ENCODE measurements around the gene AREG.

AREG gene

DNA sequence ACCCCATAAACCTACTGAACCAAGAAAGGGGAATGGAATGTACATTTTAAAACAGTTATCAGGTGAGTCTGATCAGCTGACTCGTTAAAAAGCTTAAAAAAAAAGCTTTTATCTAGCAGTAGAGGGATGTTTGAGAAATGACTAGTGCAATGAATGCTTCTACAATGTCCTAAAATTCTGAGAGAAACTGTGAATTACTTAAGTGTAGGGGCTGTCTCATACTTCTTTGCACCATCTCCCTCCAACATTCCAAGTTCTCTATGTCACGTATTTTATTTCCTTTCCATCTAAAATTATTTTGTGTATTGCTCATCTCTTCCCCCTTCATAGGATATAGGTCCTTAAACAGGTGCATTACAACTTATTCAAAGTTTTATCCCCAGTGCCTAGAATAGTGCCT is 11.9 kb upstream of the AREG start:
- DNase-seq = no peak

DNA sequence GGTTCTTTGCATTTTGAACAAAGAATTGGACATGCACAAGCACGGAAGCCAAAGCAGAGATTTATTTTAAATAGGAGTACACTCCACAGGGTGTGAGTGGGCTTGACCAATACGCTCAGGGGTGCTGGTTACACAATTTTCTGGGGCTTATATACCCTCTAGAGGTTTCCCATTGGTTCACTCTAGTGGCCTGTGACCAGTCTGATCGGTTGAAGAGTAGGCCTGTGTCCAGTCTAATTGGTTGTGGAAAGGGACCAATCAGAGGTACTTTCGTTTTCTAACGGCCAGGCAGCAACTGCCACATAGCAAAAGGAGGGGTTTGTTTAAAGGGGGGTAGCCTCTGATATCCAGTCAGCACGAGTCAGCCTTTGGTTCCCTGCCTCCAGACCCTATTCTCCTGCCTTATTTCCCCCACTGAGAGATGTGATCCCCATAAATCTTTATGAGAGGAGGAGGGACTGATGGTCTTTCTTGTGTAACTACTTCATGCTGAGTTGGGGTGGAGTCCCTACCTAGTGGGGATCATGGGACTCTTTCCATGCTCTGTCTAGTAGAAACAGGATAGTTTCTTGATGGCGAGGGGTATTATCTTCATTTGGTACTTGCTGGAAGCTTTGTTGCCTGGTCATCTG is 11.3 kb upstream of the AREG start:
- DNase-seq = no peak

DNA sequence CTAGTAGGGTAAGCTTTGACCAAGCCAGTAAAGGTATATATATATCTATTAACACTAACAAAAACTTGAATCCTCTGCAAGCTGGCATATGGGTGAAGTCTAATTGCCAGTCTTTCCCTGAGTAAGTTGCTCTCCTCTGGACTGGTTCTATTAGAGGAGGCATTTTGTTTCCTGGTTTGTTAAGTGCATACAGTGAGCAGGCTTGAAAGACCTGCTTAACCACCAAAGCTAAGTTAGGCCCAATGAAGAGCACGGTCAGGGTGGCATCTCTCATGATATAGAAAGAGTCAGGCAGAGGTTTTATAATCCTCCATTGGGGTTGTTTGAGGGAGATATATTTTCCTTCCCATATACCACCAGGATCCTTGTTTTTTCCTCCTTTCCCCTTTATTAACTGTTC is 9.6 kb upstream of the AREG start:
- DNase-seq = no peak

DNA sequence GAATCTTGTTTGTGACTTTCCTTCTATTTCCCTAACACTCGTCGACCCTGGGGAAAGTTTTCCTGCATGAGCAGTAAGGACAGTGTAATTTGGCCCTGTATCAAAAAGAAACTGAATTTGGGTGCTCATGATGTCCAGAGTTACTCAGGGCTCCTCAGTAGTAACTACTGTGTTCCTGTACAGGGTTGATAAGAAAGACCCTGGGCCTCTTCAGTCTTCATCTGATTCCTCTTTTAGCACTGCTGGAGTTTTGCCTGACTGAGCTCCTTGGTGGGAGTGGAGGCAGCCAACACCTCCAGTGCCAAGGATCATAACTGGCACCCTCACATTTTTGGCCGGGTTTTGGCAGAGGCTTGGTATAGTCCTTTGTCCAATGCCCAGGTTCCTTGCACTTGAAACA is 7.1 kb upstream of the AREG start:
- DNase-seq = no peak

DNA sequence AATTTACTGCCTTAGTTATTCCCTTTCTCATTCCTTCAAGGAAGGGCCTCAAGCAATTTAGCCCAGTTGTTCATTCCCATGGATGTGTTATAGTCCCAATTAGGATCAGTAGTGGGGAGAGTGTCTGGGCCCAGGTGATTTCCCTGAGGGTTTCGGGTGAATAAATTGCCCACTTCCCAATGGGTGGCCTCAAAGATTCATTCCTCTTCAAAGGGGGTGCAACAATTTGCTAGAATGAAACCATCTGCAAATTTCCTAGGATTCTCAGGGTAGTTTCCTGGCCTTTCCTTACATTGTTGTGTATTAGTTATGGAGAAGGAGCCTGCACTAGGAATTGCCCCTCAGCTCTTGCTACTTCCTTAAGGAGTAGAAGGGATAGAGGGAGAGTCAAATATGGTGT is 6.3 kb upstream of the AREG start:
- DNase-seq = no peak

DNA sequence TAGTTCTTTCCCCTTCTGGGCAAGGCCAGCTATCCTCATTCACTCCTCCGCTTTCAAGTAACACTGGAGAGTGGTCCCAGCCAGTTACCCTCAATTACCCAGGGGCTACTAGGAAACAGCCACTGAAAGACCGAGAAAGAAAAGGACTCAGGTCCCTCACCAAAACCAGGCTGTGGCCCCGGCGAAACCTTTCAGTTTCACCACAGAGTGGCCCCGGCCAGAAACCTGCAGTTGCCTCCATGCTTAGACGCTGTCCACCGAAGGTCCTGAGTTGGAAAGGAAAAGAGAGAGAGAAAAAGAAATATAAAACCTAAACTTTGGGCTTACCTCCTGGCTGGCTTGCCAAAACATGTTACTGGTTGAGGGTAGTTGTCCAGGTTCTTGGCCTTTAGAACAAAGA is 5.0 kb upstream of the AREG start:
- no peak for DNase-seq

DNA sequence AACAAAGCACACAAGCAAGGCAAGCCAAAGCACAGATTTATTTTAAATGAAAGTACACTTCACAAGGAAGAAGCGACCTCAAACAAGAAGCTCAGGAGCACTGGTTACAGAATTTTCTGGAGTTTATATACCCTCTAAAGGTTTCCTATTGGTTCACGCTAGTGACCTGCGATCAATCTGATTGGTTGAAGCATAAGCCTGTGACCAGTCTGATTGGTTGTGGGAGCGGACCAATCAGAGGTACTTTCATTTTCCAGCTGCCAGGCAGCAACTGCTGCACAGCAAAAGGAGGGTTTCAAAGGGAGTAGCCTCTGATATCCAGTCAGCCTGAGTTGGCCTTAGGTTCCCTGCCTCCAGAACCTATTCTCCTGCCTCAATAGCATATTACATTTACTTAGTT is 4.6 kb upstream of the AREG start:
- DNase-seq = no peak

DNA sequence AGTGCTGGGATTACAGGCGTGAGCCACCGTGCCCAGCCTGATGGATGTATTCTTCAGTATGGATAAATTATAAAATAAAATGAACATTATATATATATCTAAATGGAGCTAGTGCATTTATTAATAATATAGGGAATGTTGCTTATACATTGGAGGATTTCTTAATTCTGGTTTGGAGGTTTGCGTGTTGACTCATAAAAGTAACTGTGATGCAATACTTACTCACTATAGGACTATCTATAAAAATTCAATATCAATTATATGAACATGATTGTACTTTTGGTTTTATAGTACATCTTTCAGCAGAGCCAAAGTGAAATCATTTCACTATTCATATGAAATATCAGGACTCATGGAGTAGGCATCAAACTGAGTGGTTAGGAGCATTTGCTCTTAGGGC is 3.2 kb upstream of the AREG start:
- no peak for DNase-seq

DNA sequence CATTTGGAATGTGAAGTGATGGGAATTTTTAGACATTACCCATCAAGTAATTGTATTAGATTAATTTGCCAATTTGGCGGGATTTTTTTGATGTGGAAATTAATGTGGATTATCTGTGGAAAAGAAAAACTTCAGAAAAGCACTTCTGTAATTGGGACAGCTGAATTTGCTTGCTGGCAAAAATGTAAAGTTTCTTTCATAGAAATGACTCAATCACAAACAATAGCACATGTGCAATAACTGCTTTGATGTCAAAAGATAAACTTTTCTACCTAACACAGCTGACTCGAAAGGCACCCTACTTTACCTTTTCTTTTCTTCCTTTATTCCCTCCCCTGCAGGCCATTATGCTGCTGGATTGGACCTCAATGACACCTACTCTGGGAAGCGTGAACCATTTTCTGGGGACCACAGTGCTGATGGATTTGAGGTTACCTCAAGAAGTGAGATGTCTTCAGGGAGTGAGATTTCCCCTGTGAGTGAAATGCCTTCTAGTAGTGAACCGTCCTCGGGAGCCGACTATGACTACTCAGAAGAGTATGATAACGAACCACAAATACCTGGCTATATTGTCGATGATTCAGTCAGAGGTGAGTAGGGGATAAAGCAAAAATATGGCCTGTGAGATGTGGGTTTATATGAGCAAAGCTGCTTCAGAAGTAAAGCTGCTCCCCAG is 1.4 kb downstream of the AREG start:
- no peak for DNase-seq

DNA sequence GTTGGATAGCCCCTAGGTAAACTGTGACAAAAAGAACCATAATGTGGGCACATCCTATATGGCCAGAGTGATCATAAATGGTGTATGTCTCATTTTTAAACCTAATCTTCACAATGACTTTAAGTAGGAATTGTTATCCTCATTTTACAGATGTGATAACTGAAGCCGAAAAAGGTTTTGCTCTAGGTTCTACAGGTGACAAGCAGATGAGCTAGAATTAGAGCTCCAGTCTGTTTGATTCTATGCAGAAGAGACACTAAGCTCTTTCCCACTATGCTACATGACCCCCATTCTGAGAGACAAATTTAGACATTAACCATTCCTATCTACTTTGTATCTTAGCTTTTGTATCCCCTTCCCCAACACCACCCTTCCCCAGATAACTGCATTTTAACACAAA is 2.0 kb downstream of the AREG start:
- DNase-seq = no peak

DNA sequence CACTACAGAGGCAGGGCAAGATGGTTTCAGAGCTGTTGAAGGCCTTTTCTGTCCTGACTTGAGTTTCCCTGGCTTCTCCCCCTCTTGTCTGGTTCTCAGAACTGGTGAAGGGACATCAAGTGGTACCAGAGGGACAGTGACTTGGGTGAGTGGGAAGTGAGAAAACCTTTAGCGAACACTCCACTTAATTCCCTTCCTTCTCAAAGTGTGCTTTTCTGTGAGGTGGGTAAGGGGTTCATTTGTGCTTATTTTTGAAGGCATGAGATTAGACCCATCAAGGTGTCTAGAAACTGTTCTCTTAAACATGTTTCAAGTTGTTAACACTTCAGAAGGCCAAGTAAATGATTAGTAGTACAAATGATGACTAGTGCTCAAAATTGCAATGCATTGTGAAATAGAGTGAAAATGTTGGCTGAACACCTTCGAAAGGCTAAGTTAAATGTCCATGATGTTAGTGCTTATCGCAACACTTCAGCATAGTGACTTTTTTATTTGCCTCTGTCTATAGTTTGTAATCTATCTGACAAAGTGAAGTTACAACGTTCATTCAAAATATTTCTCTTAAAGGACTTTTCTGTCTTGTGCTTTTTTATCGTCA is 2.8 kb downstream of the AREG start:
- DNase-seq = no peak

DNA sequence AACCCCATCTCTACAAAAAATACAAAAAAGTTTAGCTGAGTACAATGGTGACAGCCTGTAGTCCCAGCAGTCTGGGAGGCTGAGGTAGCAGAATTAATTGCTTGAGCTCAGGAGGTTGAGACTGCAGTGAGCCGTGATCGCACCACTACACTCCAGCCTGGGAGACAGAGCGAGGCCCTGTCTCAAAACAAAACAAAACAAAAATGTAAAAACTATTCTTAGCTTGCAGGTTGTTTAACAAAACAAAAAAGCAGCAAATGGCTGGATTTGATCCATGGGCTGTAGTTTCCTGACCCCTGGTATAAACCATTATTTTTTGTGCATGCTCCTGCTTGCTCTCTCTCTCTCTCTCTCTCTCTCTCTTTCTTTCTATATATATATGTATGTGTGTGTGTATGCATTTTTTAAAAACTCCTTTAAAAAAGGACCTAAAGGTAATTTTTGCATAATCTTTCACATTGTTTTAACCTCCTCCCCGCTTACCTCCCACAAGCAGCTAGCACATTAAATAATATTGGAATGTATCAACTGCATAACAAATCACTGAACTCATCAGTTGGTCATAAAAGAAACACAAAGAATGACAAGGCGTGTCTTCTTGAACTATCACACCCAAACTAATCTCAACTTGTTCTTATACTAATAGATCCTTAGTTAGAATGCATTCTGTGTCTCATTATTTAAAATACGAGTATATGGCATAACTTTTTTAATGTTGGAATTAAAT is 4.8 kb downstream of the AREG start:
- no peak for DNase-seq

DNA sequence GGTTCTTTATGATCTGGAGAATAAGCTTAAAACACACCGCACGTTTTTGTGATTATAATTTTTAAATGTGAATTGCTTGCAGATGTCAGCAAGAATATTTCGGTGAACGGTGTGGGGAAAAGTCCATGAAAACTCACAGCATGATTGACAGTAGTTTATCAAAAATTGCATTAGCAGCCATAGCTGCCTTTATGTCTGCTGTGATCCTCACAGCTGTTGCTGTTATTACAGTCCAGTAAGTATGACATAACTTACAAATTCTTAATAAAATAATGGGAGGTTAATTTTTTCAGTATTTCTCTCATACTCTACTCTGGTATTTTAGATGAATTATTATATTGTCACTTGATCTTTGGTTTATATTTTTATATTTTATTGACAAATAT is 5.4 kb downstream of the AREG start:
- no peak for DNase-seq

DNA sequence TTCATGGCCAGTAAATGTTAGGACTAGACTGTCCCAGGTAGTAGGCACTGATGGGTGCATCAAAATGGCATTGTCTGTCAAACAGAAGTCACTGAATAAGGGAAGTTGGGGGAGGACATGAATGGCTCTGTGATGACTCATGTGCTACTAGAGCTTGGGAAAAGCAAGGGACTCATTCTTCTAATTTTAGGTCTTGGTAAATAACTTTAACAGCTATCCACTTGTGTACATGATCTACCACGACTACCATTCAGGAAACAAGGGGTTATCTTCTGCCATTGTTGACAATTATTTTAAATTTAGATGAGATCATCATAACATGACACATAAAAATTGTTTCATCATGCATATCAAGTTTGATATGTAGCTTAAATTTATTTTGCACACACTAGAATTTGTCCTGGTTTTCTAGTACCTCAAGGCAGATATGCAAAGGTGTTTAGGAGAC is 6.3 kb downstream of the AREG start:
- no peak for DNase-seq

DNA sequence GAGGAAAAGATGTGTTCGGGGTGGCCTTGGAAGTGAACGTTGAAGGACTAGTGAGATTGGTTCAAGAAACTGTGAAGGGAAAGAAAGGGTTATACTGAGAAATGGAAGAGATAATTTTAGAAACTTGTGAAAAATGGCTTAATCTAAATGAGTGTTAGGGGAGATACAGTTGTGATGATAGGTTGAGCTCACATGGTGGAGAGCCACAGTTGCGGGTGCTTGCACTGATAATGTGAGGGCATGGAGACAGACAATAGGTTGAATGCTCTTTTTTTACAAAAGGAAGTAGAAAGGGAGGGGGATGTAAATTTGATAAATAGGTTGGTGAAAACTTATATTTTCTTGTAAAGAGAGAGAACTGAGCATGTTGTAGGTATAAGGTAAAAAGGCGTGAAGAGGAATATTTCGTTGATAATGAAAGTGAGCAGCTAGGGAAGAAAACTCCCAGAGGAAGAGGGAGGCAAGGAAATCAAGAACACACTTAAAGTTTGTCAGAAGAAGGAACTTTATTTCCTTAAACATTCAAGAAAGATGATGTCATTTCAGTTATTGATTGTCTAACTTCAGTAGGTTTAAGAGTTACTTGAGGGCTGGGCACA is 8.2 kb downstream of the AREG start:
- no peak for DNase-seq

DNA sequence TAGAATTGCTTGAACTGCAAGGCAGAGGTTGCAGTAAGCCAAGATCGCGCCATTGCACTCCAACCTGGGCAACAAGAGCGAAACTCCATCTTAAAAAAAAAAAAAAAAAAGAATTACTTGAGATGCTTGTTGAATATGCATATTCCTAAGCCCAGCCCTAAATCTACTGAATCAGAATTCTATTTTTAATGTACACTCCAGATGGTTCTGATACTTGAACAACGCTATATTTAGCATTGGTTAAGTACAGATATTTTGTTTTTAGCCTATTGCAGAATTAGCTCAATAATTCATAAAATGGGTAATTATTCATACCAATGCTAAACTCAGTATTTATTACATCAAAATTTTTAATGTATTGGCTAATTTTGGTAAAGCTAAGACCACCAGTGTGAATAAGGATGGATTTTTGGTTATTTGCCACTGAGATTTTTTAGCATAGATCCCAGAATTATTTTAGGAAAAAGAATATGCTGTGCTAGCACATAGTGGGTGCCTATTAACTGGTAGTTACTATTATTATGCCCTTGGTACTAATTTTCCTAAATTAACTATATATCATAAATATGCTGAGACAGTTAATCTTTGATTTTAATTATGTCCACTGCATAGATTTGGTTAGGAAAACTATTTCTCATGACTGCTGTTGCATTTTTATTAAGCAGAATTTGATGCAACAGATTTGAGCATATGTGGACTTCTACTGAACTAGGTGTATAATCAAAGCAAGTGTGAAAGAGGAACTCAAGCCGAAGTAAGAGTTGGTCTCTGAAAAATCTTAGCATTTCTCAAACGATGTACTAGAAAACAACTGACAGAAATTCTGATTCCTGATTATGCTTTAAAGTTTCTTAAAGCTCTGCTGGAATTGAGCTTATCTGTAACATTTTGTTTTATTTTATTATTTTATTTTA is 9.2 kb downstream of the AREG start:
- DNase-seq = no peak

DNA sequence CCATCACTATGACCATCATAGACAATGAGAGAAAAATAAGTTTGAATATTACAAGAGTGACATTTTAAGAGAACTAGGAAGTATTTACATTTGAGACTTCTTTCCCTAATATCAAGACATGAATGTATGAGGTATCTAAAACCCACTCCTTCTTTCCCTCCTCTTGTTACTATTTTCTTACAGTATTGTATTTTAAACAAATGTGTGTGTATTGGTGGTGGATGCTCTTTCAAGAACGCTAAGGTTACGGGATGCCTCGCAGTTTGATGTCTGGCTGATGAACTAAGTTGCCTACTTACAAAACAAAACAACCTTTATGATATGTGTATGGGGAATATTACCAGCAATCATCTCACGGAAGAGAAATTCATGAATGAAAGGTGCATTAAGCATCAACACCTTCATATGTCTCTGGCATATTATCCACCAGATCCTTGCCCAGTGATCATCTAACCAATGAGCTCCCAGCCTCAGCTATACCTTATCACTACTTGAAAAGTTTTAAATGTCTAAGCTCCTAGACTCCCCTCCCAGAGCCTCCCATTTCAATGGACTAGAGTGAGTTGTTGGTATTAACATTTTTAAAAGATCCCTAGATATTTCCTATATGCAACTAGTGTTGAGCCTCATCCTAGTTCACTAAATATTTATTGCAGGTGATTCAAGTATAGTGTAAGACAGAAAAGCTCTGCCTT is 10.6 kb downstream of the AREG start:
- DNase-seq = no peak

DNA sequence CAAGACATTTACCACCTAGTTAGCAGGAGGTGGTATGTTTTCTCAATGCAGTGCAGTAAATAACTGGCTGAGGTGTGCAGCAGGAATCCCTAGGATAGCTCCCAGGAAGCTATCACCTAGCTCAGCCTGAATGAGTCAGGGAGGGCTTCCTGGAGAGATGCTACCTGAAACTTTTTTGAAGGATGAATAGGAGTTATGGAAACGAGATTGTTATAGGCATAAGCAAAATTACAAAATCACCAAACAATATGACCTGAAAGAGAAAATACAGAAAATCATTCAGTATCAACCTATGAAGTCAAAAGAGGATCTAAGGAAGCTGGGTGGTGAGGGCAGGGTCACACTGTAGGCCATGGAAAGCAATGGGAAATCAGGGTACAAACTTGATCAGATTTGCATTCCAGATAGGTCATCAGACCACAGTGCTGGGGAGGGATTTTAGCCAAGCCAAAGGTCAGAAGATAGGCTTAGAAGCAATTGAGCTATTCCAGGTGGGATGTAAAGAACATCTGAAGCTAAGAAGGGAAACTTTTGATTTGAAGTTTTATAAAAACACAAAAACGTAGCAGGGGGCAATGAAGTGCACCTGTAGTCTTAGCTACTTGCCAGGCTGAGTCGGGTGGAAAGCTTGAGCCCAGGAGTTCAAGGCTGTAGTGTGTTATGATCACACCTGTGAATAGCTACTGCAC is 11.3 kb downstream of the AREG start:
- no peak for DNase-seq

DNA sequence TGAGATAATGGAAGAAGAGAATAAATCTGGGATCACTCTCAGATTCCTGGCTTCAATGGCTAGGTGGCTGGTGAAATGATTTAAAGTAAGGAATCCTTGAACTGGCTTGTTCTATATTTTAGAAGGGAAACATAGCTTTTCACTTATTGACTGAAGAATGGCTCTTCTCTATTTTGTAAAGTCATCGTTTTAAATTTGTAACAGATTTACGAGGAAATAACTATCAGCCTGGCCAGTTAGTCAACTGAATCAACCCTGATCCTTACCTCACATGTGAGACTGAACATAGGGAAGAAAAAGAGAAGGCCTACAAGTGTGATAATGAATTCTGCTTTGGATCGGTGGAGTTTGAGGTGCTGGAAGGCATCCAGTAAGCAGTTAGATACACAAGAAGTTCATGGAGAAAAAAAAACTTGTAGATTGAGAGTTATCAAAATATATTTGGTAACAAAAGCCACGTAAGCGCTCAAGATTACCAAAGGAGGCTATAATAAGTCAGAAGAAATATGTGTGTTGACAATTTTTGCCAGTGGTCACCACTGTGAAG is 12.0 kb downstream of the AREG start:
- no peak for DNase-seq

DNA sequence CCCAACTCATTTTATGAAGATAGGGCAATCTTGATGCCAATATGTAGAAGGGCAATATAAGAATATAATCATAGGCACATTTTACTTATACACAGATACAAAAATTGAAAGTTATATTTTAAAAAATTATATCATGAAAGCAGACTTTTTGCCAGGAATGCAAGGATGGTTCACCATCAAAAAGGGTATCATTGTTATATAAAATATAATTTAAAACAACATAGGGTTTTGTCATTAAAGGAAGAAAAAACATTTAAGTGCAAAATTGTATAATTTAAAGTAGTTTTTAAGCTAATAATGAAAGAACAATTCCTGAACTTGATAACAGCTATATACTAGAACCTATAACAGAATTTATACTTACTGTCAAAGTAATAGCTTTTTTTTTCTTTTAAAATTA is 15.9 kb downstream of the AREG start:
- no peak for DNase-seq

DNA sequence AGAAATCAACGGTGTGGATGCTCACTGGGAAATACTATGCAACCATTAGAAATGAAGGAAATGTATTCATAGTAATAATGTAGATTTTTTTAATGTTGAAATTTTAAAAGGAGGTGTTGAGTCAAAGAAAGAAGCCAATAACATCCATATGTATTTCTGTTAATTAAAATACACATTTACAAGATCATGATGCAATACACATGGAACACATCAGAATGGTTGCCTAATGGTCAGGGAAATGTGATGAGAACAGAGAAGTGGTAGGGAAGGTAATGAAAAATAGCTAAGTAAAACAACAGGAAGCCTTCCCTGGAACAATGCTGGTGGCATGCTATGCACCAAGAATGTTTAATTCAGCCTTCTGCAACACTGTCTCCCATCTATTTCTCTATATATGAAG is 18.2 kb downstream of the AREG start:
- no peak for DNase-seq

Data from activated CD4-positive, alpha-beta T cell treated with anti-CD3 and anti-CD28 coated beads, Interleukin-2, amount 50 U/mL, for 48 hours (primary cell).